A549 (cell line): ENCODE data around the gene BANF2. TPM values are rescaled to one million over a fixed set of nuclear protein-coding genes. Genes with fewer than 3 reads are reported as not detected.

ENCODE experiments used
- ATAC-seq, 2 experiments: fragments of 200-7000 bp in 1 of 2; fragments of >200 bp in 1 of 2; cut with Nextera tagmentation in 1 of 2; cut with Tn5 transposase in 1 of 2; 3 replicates each; pipeline versions ENCODE4 v1.8.0 to v1.9.1; 2018 to 2020; ENCODE audit warnings: mild to moderate bottlenecking in 1 of 2, moderate library complexity in 1 of 2
- CTCF ChIA-PET: fragments of 300-600 bp; sonication (Branson Sonifier 250); formaldehyde crosslinking; extraction: SDS; loops from one replicate; lab custom pipeline; 2021; ENCODE audit warnings: antibody characterized with exemption, inconsistent platforms; lab: Yijun Ruan, JAX
- POLR2A ChIA-PET: fragments of 350-600 bp; formaldehyde crosslinking; extraction: SDS; loops from one replicate; lab custom pipeline; 2021; ENCODE audit warnings: antibody characterized with exemption, inconsistent platforms; lab: Yijun Ruan, JAX
- DNase-seq, 2 experiments: peaks; one replicate each; pipeline versions ENCODE4 v3.0.0 to v3.0.0-alpha.2; 2011 to 2016; ENCODE audit warnings: low read depth in 1 of 2, low spot score in 1 of 2
- FAIRE-seq: peaks from 2 replicates; lab custom pipeline; 2011; peaks lifted over from hg19 to GRCh38; lab: Jason Lieb, UNC
- H3K27ac ChIP-seq, 2 experiments: fragments of >200 bp; sonication (Bioruptor Twin); formaldehyde crosslinking; 3 replicates each; pipeline ENCODE4 v1.5.1; 2016 to 2017
- H3K4me1 ChIP-seq: fragments of >200 bp; sonication (Bioruptor Twin); formaldehyde crosslinking; 3 replicates; pipeline ENCODE4 v1.6.1; 2016
- H3K4me2 ChIP-seq: fragments of >200 bp; sonication (Bioruptor Twin); formaldehyde crosslinking; 3 replicates; pipeline ENCODE4 v1.6.1; 2016
- H3K4me3 ChIP-seq: fragments of >200 bp; sonication (Bioruptor Twin); formaldehyde crosslinking; 3 replicates; pipeline ENCODE4 v1.5.1; 2016
- H3K9me3 ChIP-seq: fragments of >200 bp; sonication (Bioruptor Twin); formaldehyde crosslinking; 3 replicates; pipeline ENCODE4 v1.6.1; 2016
- BHLHE40 ChIP-seq: IDR thresholded peaks from 2 replicates; pipeline ENCODE4 v1.6.1; 2012; ENCODE audit warnings: low read depth, low read length, inconsistent platforms
- CBX2 ChIP-seq: fragments of 200-600 bp; sonication (generic); IDR thresholded peaks from 2 replicates; pipeline ENCODE4 v1.6.1; 2016; ENCODE audit warnings: low read depth, mild to moderate bottlenecking, borderline replicate concordance
- CEBPB ChIP-seq, 2 experiments: fragments of >200 bp in 1 of 2; sonication (Bioruptor Twin) in 1 of 2; formaldehyde crosslinking in 1 of 2; IDR thresholded peaks; 2 replicates each; pipeline ENCODE4 v1.6.1; 2012 to 2016
- CHD2 ChIP-seq: fragments of 150-350 bp; IDR thresholded peaks from 2 replicates; pipeline ENCODE4 v1.6.1; 2014; ENCODE audit warnings: low read length; ENCODE audit not compliant: partially characterized antibody
- EHF ChIP-seq: fragments of 250-450 bp; sonication (Bioruptor Pico); IDR thresholded peaks from 2 replicates; pipeline ENCODE4 v1.5.0; 2020; ENCODE audit warnings: mild to moderate bottlenecking
- ESRRA ChIP-seq: fragments of 150-350 bp; IDR thresholded peaks from 2 replicates; pipeline ENCODE4 v1.6.1; 2014; ENCODE audit warnings: mild to moderate bottlenecking, low read length, borderline replicate concordance
- FOSL2 ChIP-seq, 2 experiments: fragments of 450-650 bp in 1 of 2; fragments of >200 bp in 1 of 2; sonication (Bioruptor Twin) in 1 of 2; formaldehyde crosslinking; IDR thresholded peaks; 2 replicates each; pipeline versions ENCODE4 v1.5.0 to v1.6.1; 2016 to 2020; ENCODE audit warnings: mild to moderate bottlenecking in 1 of 2, moderate library complexity in 1 of 2
- GATA3 ChIP-seq: IDR thresholded peaks from 2 replicates; pipeline ENCODE4 v1.6.1; 2012; ENCODE audit warnings: borderline replicate concordance
- HDAC2 ChIP-seq: fragments of 200-600 bp; sonication (generic); IDR thresholded peaks from 2 replicates; pipeline ENCODE4 v1.6.1; 2016
- HEYL ChIP-seq: fragments of 250-450 bp; sonication (Bioruptor Pico); IDR thresholded peaks from 2 replicates; pipeline ENCODE4 v1.8.0; 2021; ENCODE audit warnings: mild to moderate bottlenecking, moderate library complexity
- HOXA7 ChIP-seq: fragments of 250-450 bp; sonication (Bioruptor Pico); IDR thresholded peaks from 2 replicates; pipeline ENCODE4 v1.5.0; 2020; ENCODE audit warnings: mild to moderate bottlenecking, moderate library complexity
- HOXB5 ChIP-seq: fragments of 250-450 bp; sonication (Bioruptor Pico); IDR thresholded peaks from 2 replicates; pipeline ENCODE4 v1.5.0; 2020; ENCODE audit warnings: mild to moderate bottlenecking, moderate library complexity
- JUN ChIP-seq, 2 experiments: fragments of >200 bp; sonication (Bioruptor Twin); formaldehyde crosslinking; IDR thresholded peaks; 2 replicates in 1 of 2; 3 replicates in 1 of 2; pipeline ENCODE4 v1.6.1; 2016 to 2017
- MAFK ChIP-seq: fragments of 450-650 bp; IDR thresholded peaks from 2 replicates; pipeline ENCODE4 v1.6.1; 2014; ENCODE audit not compliant: partially characterized antibody
- MAZ ChIP-seq: fragments of 150-350 bp; IDR thresholded peaks from 2 replicates; pipeline ENCODE4 v1.6.1; 2014; ENCODE audit warnings: antibody characterized with exemption, low read depth, low read length, borderline replicate concordance
- NFE2L2 ChIP-seq: fragments of 150-350 bp; conservative IDR thresholded peaks from 2 replicates; pipeline ENCODE4 v1.6.1; 2014; ENCODE audit warnings: low read length
- NR3C1 ChIP-seq: fragments of >200 bp; sonication (Bioruptor Twin); formaldehyde crosslinking; IDR thresholded peaks from 3 replicates; pipeline ENCODE4 v1.6.1; 2017
- POLR2A ChIP-seq: IDR thresholded peaks from 2 replicates; pipeline ENCODE4 v1.6.1; 2012; ENCODE audit warnings: mild to moderate bottlenecking, low read length
- POLR2AphosphoS2 ChIP-seq: conservative IDR thresholded peaks from 2 replicates; pipeline ENCODE4 v1.6.1; 2012; ENCODE audit warnings: low read length, improper control_type of control experiment, inconsistent platforms
- RAD21 ChIP-seq, 2 experiments: fragments of >200 bp in 1 of 2; sonication (Bioruptor Twin) in 1 of 2; formaldehyde crosslinking in 1 of 2; IDR thresholded peaks in 1 of 2; conservative IDR thresholded peaks in 1 of 2; 2 replicates in 1 of 2; 3 replicates in 1 of 2; pipeline ENCODE4 v1.6.1; 2012 to 2018; ENCODE audit warnings: inconsistent platforms in 1 of 2
- RCOR1 ChIP-seq: fragments of 150-350 bp; IDR thresholded peaks from 2 replicates; pipeline ENCODE4 v1.6.1; 2014; ENCODE audit warnings: antibody characterized with exemption, low read length, low read depth
- RFX5 ChIP-seq: fragments of 450-650 bp; IDR thresholded peaks from 2 replicates; pipeline ENCODE4 v1.7.1; 2014; ENCODE audit warnings: antibody characterized with exemption, mild to moderate bottlenecking, moderate library complexity
- TP53 ChIP-seq: fragments of 250-450 bp; sonication (Bioruptor Pico); IDR thresholded peaks from 2 replicates; pipeline ENCODE4 v1.5.0; 2021; ENCODE audit warnings: mild to moderate bottlenecking, moderate library complexity
- ZC3H11A ChIP-seq: fragments of 450-650 bp; IDR thresholded peaks from 2 replicates; pipeline ENCODE4 v1.6.1; 2014; ENCODE audit warnings: antibody characterized with exemption, mild to moderate bottlenecking
- ZFP36 ChIP-seq: fragments of 450-650 bp; IDR thresholded peaks from 2 replicates; pipeline ENCODE4 v1.6.1; 2014; ENCODE audit warnings: borderline replicate concordance; ENCODE audit not compliant: partially characterized antibody
- ZSCAN20 ChIP-seq: fragments of 250-450 bp; sonication (Bioruptor Pico); IDR thresholded peaks from 2 replicates; pipeline ENCODE4 v1.8.0; 2022; ENCODE audit warnings: mild to moderate bottlenecking, moderate library complexity
- WGBS: methylation state at CpG from one replicate; pipeline ENCODE4 v1.1.6; 2017; ENCODE audit errors: missing lambda C conversion rate; 5-methylcytosine and 5-hydroxymethylcytosine counted together
- polyA plus RNA-seq, 4 experiments: library from polyadenylated mRNA; depleted of rRNA in 3 of 4; stranded (reverse); fragments of >200 nt; fragmentation: RNase III in 1 of 4; extraction: RNeasy Plus Mini Kit Qiagen cat#74134 plus additional on column Dnase treatment in 1 of 4; gene quantifications; 2 replicates in 3 of 4; 3 replicates in 1 of 4; pipeline ENCODE4 v1.2.3, GENCODE V29; 2011 to 2017
- TF ChIP-seq, protein P1 (sequence below): IDR thresholded peaks from 2 replicates; pipeline ENCODE4 v1.6.1; 2012
- TF ChIP-seq, protein P2 (sequence below): fragments of 150-350 bp; IDR thresholded peaks from 2 replicates; pipeline ENCODE4 v1.6.1; 2014; ENCODE audit warnings: low read depth, mild to moderate bottlenecking, low read length
- TF ChIP-seq, protein P3 (sequence below): fragments of 450-650 bp; IDR thresholded peaks from 2 replicates; pipeline ENCODE4 v1.6.1; 2014; ENCODE audit warnings: antibody characterized with exemption
- TF ChIP-seq, protein P4 (sequence below): fragments of >200 bp; sonication (Bioruptor Twin); formaldehyde crosslinking; IDR thresholded peaks from 3 replicates; pipeline ENCODE4 v1.5.1; 2016
- TF ChIP-seq, protein P5 (sequence below): fragments of >200 bp; sonication (Bioruptor Twin); formaldehyde crosslinking; IDR thresholded peaks from 3 replicates; pipeline ENCODE4 v1.6.1; 2016

Gene BANF2
- polyA plus RNA-seq, 2 of the 4 experiments (the other 2 are of a cell fraction), result not detected

DNA sequence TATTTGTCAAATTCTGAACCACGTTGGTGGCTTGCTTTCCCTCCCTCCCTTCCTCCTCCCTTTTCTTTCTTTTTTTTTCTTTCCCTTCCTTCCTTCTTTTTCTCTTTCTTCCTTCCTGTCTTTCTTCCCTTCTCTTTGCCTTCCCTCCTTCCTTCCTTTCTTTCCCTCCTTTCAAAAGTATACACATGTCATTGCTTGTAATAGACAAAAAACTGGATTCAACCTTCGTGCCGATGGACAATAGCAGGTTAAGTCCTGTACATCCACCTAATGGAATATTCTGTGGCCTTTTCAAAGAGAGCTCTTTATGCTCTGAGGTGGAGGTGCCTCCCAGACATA lies 72.2 kb downstream of the BANF2 start:
- POLR2A ChIA-PET, result interaction anchor here (0.6 kb wide), 1 partner anchor 56 kb away, joined by 4 read pairs; no protein-coding TSS in a partner anchor
- DNase-seq, result no peak
- no peak overlapping the region for H3K27ac ChIP-seq
- CTCF ChIA-PET, result interaction anchor here (1.7 to 1.9 kb wide), 2 partner anchors 34 to 167 kb away, joined by 4 to 5 read pairs; no protein-coding TSS in a partner anchor
- no peak overlapping the region for H3K4me3 ChIP-seq
- FAIRE-seq, result no peak
- H3K4me1 ChIP-seq, result no peaks in the 10 kb centered on the region
- no peak for ATAC-seq
- no peak overlapping the region for H3K4me2 ChIP-seq
- no peaks in the 10 kb centered on the region for H3K9me3 ChIP-seq
- 59% methylated on average over 3 of the region's 3 CpGs for WGBS
- TF ChIP-seq CHD2 (no peak), ZSCAN20 (CRISPR knock-in tag) (no peak)

DNA sequence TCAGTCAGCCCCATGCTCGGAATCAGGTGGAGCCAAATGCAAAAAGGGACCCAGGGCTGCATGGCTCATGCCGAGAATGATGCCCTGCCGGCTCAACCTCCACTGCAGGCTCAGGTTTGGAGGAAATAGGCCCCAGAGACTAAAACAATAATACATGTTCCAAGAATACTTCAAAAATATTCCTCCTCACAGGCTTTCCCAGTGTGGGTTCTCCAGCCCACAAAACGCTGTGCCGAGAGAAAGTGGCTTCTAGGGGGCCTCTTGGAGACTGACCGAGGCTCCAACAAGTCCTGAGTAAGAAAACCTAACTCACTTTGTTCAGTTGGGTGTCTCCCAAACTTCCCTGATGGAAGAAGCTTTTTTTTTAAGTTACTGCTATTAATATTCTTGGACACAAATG lies 73.9 kb downstream of the BANF2 start:
- POLR2A ChIA-PET, result interaction anchor here (0.6 kb wide), 1 partner anchor 40 kb away, joined by 4 read pairs; no protein-coding TSS in a partner anchor
- Histone ChIP-seq H3K4me3 (no peak overlapping the region), H3K4me2 (no peak overlapping the region), H3K27ac (no peak overlapping the region), H3K9me3 (no peaks in the 10 kb centered on the region), H3K4me1 (no peaks in the 10 kb centered on the region)
- WGBS, result 59% methylated on average over 6 of the region's 6 CpGs
- CTCF ChIA-PET, result no interaction called here
- TF ChIP-seq NFE2L2 (no peak), MAFK (no peak), CEBPB (IDR thresholded peaks at IDR 0.05) (no peak), BHLHE40 (no peak), POLR2A (no peak), POLR2AphosphoS2 (no peak), RFX5 (no peak), HDAC2 (no peak), HOXB5 (no peak), ZFP36 (no peak), CBX2 (no peak), TP53 (CRISPR knock-in tag) (no peak), HEYL (CRISPR knock-in tag) (no peak), ZC3H11A (no peak), RCOR1 (no peak), FOSL2 (IDR thresholded peaks at IDR 0.05) (no peak), FOSL2 (CRISPR knock-in tag; IDR thresholded peaks at IDR 0.05) (no peak), ESRRA (no peak)
- TF ChIP-seq, protein P1, sequence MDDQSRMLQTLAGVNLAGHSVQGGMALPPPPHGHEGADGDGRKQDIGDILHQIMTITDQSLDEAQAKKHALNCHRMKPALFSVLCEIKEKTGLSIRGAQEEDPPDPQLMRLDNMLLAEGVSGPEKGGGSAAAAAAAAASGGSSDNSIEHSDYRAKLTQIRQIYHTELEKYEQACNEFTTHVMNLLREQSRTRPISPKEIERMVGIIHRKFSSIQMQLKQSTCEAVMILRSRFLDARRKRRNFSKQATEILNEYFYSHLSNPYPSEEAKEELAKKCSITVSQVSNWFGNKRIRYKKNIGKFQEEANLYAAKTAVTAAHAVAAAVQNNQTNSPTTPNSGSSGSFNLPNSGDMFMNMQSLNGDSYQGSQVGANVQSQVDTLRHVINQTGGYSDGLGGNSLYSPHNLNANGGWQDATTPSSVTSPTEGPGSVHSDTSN, result no peak
- TF ChIP-seq, protein P2, sequence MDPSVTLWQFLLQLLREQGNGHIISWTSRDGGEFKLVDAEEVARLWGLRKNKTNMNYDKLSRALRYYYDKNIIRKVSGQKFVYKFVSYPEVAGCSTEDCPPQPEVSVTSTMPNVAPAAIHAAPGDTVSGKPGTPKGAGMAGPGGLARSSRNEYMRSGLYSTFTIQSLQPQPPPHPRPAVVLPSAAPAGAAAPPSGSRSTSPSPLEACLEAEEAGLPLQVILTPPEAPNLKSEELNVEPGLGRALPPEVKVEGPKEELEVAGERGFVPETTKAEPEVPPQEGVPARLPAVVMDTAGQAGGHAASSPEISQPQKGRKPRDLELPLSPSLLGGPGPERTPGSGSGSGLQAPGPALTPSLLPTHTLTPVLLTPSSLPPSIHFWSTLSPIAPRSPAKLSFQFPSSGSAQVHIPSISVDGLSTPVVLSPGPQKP, result no peak
- TF ChIP-seq, protein P3, sequence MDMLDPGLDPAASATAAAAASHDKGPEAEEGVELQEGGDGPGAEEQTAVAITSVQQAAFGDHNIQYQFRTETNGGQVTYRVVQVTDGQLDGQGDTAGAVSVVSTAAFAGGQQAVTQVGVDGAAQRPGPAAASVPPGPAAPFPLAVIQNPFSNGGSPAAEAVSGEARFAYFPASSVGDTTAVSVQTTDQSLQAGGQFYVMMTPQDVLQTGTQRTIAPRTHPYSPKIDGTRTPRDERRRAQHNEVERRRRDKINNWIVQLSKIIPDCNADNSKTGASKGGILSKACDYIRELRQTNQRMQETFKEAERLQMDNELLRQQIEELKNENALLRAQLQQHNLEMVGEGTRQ, result no peak
- DNase-seq (no peak), FAIRE-seq (no peak), ATAC-seq (no peak)

DNA sequence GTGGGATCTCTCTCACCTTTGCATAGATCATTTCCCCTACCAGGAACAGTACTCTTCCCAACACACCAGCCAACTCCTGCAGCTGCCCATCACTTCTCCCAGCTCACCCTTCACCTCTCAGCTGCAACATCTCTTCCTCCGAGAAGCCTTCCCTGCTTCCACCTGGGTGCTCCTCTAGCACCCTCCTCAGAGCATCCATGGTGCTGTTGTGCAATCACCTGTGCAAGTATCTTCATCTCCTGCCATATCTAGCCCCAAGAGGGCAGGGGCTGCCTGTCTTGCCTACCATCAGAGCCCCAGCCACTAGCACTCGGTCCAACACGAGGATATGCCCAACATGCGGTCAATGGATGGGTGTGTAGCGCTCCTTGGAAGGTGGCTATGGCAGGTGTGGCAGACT lies 75.8 kb downstream of the BANF2 start:
- DNase-seq, result no peak
- POLR2A ChIA-PET, result interaction anchor here (0.7 kb wide), 1 partner anchor 121 kb away, joined by 5 read pairs; no protein-coding TSS in a partner anchor
- Histone ChIP-seq H3K4me1 (no peaks in the 10 kb centered on the region), H3K27ac (no peak overlapping the region)
- TF ChIP-seq NR3C1, result no peak
- TF ChIP-seq MAZ, result no peak
- no peak for TF ChIP-seq HOXA7 (CRISPR knock-in tag)
- TF ChIP-seq GATA3, result no peak
- no peak for TF ChIP-seq ESRRA
- TF ChIP-seq RAD21 (conservative IDR thresholded peaks at IDR 0.05 in 1 of 2, IDR thresholded peaks at IDR 0.05 in 1 of 2), result no peak
- TF ChIP-seq EHF, result no peak
- TF ChIP-seq, protein P4, sequence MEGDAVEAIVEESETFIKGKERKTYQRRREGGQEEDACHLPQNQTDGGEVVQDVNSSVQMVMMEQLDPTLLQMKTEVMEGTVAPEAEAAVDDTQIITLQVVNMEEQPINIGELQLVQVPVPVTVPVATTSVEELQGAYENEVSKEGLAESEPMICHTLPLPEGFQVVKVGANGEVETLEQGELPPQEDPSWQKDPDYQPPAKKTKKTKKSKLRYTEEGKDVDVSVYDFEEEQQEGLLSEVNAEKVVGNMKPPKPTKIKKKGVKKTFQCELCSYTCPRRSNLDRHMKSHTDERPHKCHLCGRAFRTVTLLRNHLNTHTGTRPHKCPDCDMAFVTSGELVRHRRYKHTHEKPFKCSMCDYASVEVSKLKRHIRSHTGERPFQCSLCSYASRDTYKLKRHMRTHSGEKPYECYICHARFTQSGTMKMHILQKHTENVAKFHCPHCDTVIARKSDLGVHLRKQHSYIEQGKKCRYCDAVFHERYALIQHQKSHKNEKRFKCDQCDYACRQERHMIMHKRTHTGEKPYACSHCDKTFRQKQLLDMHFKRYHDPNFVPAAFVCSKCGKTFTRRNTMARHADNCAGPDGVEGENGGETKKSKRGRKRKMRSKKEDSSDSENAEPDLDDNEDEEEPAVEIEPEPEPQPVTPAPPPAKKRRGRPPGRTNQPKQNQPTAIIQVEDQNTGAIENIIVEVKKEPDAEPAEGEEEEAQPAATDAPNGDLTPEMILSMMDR, result no peak
- no peak for TF ChIP-seq ZFP36
- TF ChIP-seq, protein P5, sequence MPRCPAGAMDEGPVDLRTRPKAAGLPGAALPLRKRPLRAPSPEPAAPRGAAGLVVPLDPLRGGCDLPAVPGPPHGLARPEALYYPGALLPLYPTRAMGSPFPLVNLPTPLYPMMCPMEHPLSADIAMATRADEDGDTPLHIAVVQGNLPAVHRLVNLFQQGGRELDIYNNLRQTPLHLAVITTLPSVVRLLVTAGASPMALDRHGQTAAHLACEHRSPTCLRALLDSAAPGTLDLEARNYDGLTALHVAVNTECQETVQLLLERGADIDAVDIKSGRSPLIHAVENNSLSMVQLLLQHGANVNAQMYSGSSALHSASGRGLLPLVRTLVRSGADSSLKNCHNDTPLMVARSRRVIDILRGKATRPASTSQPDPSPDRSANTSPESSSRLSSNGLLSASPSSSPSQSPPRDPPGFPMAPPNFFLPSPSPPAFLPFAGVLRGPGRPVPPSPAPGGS, result no peak
- no peak for TF ChIP-seq RFX5
- TF ChIP-seq JUN (IDR thresholded peaks at IDR 0.05), result no peak
- TF ChIP-seq, all 56 proteins: peak for 0
- ATAC-seq (no peak), FAIRE-seq (no peak)
- CTCF ChIA-PET, result interaction anchor here (1.0 kb wide), 1 partner anchor 95 kb away, joined by 3 read pairs; no protein-coding TSS in a partner anchor
- no peak overlapping the region for H3K4me2 ChIP-seq
- no peak overlapping the region for H3K4me3 ChIP-seq
- no peaks in the 10 kb centered on the region for H3K9me3 ChIP-seq
- WGBS, result 74% methylated on average over 5 of the region's 5 CpGs
